GM12801 (cell line): ENCODE measurements around the gene ATG4A.

Source experiments
- CTCF ChIP-seq: IDR thresholded peaks from one replicate; pipeline ENCODE4 v1.5.1; 2011; ENCODE audit warnings: control low read depth; ENCODE audit not compliant: insufficient read length; ENCODE audit errors: extremely low read depth

The ATG4A gene

GRCh38 chrX:108064613-108065012 lies 27.0 kb upstream of the ATG4A start:
- no peak for TF ChIP-seq CTCF

- TF ChIP-seq CTCF, result no peak
These were observed 23.5 kb upstream of the ATG4A start for GRCh38 chrX:108068121-108068520.

- no peak for TF ChIP-seq CTCF
These were observed 20.7 kb upstream of the ATG4A start for GRCh38 chrX:108070891-108071290.

GRCh38 chrX:108071578-108071977 lies 20.0 kb upstream of the ATG4A start:
- TF ChIP-seq CTCF, result no peak

- TF ChIP-seq CTCF, result no peak
These were observed 18.8 kb upstream of the ATG4A start for GRCh38 chrX:108072746-108073145.

- no peak for TF ChIP-seq CTCF
These were observed 10.5 kb upstream of the ATG4A start for GRCh38 chrX:108081110-108081509.

GRCh38 chrX:108087792-108088191 lies 3.8 kb upstream of the ATG4A start:
- TF ChIP-seq CTCF, result no peak

GRCh38 chrX:108088511-108088910 lies 3.1 kb upstream of the ATG4A start:
- no peak for TF ChIP-seq CTCF
